T-helper 22 cell (primary cell): ENCODE measurements around the gene FSD1L.

Source experiments
- DNase-seq: peaks from one replicate; pipeline ENCODE4 v3.0.0-alpha.2; 2020; ENCODE audit warnings: low read depth

Gene FSD1L

DNA sequence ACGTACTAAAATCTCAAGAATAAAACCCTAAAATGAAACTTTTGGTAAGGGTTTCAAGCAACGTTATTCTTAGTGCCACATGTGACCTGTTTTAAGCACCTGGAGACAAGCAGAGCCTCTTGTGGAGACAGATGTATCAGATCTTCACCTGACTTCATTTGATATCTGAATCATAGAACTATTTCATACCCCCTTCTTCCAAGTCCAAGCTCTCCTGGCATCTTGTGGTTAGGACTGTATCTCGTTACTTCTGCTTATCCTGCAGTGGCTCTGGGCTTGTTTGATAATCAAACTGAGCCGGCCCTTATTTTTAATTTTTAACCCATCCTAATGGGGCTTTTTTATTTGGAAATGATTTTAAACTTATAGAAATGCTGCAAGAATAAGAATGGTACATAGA is 11.1 kb upstream of the FSD1L start:
- DNase-seq: no peak

DNA sequence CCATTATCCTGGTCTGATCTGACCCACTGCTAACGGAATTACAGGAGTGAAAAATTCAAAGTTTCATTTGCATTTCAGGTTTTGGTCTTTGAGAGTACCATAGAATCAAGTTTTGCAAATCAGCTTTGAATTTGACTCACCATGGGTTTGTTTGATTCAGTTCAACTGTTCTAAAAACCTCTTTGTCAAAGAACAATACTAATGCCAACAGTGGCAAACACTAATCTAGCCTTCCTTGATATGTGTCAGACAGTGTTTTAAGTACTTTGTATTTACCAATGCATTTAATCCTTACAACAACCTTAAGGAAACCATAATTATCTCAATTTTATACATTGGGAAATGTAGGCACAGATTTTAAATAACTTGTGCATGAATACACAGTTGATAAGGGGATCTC is 10.1 kb upstream of the FSD1L start:
- no peak for DNase-seq

DNA sequence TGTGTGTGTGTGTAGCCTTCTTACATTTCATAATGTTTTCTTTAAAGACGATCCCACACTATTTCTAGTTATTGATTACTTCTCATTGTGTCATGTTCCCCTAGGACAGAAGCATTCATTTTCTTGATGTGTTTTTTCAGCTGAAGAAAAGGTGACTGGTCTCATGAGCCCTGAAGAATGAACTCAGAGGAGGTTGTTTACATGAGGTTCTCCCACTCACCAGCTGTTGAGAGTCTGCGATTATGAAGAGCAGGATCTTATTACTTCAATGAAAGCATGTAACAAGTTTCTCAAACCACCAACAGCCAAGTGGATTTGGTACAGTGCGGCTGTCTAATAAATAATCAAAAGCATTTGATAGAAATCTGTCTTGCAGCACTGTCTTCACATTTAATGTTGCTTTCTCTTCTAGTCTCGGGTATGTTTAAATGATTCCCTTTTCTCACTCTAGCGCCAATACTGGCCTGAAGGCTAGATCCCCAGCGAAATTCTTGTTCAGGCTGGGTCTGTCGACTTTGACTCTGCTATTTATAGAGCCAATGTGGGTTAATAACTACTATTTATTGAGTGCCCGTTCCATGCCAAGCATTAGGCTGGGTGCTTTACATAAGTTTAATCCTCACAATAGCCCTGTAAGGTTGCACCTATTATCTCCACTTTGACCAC is 9.6 kb upstream of the FSD1L start:
- no peak for DNase-seq

DNA sequence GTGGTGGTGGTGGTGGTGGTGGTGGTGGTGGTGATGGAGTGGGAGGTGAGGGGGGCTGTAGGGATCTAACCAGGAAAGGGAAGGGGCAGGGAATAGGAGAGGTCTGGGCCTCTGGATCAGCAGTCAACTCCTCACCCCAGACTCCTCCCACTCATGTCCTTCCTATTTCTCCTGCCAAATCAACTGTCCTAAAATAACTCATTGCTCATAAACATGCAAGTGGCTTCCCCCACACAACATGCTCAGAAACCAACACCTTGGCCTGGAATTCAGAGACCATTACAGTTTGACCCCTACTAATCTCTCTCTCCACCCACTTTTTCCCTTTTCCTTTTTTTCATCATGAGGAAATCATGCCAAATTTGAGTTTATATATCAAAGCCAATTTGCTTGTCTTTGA is 8.4 kb upstream of the FSD1L start:
- DNase-seq: no peak

DNA sequence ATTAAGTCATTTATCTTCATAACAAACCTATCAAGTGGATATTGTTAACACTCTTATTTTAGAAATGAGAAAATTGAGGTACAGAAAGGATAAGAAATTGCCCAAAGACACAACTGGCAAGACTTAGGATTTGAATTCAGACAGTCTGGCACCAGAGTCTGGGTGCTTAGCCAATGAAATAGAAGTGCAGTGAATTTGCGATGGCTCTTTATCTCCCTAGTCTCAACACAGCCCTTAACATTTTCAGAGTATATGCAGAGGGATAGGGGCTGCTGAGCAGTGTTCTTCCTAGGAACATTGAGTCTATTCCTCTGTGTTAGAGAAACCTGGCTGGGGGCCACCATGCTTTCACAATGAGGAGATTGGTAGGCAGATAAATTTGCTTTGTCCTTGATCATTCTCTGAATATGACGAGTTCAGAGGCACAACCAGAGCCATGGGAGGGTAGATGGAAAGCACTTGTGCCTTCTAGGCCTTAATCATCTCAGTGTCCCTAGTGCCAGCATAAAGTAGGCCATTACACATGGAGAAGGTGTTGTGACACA is 6.1 kb upstream of the FSD1L start:
- DNase-seq: no peak

DNA sequence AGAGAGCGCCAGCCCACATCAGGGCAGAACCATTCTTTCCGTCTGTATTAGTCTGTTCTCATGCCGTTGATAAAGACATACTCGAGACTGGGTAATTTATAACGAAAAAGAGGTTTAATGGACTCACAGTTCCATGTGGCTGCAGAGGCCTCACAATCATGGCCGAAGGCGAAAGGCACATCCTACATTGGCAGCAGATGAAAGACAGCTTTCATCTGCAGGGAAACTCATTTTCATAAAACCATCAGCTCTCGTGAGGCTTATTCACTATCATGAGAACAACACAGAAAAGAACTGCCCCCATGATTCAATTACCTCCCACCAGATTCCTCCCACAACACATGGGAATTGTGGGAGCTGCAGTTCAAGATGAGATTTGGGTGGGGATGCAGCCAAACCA is 4.7 kb upstream of the FSD1L start:
- no peak for DNase-seq

DNA sequence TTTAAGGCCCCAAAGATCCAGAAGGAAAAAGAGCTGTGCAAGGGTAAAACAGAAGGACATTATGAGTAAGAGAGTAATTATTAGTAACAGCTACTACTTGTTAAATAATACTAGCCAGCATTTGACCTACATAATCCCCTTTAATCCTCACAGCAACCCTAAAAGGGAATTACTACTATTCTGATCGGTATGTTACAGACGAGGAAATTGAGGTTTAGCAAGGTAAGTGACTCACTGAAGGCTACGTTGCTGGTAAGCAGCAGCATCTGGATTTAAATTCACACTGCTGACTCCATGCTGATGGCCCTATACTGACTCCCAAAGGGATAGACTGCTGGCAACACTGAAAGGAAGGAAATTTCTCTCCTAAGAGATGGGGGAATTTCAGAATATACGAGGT is 3.7 kb upstream of the FSD1L start:
- DNase-seq: no peak

DNA sequence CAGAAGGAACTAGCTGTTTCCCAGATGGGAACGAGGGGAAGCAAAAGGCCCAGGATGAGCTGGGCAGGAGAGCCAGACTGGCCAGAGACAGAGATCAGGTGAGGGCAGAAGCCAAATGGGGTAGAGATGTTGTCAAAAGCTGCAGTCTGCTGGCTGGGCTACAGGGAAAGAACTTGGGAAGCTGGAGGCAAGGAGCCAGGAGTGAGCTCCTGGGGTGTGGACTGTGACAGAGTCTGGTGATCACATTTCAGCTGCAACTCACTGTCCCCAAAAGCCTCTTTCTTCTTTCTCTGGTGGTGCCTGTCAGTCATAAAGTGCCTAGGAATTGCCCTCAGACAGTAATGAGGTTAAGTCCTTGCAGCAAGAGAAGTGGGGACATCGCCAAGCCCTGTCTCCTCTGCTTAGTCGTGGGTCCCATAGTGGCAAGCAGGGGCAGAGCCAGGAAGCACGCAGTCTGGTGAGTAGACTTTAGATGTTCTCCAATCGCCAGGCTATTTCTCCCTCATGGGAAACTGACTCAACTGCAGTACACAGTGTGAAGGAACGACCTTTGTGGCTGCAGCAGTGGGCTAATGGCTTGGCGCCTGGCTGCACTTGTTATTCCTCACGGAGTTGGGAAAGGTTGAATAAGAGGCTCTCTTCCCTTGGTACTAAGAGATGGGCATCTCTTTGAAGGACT is 2.5 kb upstream of the FSD1L start:
- DNase-seq: no peak

DNA sequence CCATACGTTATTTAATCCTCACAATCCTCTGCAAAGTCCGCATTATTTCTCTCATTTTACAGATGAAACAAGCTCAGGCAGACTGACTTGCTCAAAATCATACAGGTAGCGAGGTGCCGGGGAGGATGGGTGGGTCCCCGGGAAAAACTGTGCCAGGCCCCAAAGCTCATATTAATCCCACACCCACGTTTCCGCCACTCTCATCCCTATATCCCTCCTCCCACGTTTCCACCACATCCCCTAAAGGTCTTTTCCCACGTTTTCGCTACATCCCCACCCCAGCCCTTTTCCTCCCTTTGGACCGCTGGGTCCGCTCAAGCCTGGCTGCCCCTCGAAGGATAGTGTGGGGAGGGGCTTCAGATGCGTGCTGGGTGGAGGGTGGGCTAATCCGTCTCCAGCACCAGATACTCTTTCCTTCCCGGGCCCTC is 434 bp upstream of the FSD1L start:
- DNase-seq: no peak

DNA sequence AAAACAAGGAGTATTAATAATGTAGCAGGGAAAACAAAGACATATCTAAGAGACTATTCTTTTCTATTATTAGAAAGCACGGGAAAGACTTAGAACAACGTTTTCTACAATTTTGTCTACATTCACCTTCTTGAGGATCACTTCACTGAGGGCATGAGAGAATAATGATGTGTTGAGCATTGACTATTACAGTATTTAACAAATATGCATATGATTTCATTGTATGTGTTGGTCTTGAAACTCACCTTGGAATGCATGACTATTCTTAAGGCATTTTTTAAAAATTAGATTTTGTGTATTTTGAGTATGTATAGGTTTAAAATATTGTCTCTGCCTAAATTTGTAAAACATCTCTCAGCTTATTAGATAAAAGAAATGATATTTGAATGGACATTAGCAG is 1.2 kb downstream of the FSD1L start:
- DNase-seq: no peak

DNA sequence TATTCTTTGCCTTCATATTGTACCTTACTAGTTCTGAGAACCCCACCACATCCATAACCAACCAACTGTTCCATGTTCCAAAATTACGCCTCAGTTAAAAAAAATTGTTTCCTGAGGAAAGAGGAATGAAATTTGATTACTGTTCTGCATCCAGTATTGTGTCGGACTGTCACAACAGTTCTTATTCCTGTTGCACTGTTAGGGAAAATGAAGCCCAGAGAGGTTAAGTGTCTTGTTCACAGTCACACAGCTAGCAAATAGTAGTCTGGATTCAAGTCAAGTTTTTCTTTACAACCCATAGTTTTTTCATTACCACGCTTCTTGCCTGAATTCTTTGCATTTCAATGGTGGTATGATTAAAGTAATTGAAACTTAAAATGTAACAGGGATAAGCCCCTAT is 4.4 kb downstream of the FSD1L start:
- DNase-seq: no peak

DNA sequence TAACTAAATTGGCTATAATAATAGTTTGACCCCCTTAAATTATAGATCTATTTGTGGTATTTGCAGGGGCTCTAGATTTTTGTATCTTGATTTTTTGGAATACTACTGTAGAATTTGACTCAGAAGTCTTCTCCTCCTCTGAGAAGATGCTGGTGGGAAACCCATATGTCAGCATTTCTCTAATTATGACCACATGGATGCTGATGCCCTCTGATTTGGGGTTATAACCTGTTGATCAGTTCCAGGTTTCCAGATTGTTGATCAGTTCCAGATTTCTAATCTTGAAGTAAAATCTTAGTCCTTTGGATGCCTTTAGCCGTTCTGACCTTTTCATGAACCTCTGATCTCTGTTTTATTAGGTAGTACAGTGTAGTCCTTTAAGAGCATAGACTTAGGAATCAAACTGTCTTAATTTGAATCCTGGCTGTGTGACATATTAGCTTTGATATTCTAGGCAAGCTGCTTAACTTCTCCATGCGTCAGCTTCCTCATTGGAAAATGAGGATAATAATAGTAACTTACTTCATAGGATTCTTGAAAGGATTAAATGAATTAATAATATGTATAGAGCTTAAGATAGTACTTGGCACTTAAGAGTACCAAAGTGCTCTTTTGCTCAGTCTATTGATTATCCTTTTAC is 8.1 kb downstream of the FSD1L start:
- no peak for DNase-seq

DNA sequence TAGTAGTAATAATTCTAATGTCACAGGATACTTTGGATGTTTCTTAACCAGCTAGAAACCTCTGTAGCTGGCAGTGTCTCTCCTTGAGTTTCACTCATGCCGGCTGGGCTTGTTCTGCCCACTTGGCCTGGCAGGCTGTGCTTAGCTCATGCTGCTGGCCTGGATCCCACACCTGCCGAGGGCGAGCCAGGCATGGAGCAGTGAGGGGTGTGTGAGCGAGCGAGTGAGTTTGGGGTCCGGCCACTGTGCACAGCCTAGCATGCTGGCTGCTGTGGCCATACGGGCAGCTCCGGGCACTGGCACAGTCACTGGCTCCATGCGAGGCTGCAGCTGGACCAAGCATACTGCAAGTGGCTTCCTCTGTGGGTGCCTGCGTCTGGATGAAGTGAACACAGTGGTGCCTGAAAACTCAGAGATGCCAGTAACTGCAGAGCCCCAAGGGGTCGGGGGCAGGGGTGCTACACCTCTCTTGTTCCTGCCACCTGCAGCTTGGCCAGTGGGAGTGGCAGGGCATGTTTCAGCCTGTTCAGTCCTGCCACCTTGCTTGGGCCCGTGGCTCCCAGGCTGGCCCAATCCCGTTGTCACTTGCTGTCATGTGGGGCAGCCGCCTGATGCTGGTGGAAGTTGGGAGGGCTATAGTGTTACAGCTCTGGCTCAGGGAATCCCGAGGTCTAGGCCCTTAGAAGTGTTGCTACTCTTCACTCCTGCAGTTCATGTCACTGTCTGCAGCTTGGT is 9.9 kb downstream of the FSD1L start:
- DNase-seq: no peak

DNA sequence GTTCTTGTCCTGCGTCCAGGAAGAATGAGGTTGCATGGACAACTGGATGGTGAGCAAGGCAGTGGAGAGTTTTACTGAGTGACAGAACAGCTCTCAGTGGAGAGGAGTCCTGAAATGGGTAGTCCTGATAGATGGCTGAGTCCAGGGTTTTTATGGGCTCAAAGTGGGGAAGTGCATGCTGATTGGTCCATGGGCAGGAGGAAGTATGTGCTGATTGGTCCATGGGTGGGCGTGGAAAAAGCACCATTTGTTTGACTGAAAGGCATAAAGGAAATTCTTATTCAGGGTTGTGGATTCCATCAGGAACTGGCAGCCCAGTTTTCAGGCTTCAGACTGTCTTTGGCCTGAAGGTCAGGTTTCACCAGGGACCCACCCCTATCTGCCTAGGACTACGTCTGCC is 10.6 kb downstream of the FSD1L start:
- DNase-seq: no peak

DNA sequence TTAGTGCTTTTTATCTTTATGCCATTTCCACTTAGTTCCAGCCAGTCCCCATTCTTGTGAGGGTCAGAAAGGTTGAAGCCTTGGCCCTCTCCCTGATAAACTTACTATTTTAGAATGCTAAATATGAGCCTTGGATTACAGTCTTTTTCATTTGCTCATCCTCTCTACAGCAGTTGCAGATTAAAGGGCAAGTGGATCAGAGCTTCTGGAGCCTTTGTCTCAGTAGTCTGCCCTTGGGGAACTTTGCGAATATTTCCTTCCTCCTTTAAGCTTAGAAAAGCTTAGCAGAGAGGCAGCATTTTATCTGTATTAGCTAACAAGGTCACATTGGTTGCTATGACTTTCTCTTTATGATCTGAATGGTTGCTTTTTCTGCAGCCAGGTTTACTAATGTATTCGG is 11.5 kb downstream of the FSD1L start:
- DNase-seq: no peak

DNA sequence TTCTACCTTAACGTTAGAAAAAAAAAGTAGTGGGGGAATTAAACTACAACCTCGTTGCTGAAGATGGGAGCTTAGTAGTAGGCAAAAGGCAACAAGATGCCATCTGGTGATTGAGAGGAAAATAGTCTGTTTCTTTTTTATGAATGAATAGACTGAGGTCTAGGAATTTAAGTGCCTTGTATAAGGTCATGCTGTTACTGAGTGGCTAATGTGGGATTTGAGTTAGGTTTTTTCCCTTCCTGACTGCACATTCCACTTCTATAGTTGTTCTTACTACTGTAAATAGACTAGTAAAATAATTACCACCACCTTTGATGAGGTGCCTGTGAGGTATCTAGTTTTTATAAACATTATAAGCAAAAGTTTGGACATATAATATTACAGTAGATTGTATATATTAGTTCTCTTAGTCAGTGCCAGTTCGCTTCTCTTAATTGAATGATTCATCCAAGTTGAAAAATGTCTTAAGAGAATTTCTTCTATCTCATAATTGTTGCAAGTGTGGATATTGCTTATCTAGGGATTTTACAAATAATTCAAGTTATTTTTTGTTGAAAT is 19.1 kb downstream of the FSD1L start:
- DNase-seq: no peak

DNA sequence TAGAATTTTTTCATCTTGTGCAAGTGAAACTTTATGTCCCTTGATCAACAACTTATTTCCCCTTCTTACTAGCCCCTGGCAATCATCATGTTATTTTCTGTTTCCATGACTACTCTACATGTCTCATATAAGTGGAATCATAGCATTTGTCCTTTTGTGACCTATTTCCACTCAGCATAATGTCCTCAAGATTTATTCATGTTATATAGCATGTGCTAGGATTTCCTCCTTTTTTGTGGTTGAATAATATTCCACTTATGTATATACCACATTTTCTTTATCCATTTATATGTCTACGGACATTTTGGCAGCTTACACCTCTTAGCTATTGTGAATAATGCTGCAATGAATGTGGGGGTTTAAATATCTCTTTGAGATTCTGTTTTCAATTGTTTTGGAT is 21.0 kb downstream of the FSD1L start:
- DNase-seq: no peak

DNA sequence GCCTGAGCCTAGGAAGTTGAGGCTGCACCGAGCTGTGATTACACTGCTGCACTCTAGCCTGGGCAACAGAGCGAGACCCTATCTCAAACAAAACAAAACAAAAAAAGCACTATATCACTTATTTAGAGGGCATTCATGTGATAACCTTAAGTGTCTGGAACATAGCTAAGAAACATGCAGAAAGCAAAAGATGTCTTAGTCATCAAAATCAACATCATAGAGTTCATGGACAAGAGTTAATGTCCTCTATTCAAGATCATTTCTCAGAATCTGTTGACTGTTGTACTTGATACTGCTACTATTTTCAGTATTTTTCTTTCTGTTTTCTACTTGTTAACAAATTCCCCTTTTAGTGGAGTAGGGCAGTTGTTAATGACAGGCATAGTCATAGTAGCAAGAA is 25.4 kb downstream of the FSD1L start:
- no peak for DNase-seq

DNA sequence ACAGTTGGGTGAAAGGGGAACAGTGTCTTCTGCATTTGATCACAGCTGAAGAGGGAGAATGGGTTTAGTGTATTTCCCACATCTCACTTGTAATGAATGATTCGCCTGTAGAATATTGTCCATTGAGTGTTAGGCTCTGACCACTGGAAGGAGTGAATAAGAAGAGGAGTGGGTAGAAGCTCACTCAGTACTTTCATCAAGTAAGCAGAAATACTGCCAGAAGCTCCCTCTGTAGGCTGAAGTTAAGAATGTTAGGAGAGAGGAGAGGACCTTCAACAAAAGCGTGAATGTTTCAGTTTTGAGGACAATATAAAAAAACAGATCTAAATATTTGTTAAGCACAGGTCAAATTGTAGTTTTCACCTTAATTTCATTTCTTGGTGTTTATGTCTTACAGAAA is 27.5 kb downstream of the FSD1L start:
- DNase-seq: no peak

DNA sequence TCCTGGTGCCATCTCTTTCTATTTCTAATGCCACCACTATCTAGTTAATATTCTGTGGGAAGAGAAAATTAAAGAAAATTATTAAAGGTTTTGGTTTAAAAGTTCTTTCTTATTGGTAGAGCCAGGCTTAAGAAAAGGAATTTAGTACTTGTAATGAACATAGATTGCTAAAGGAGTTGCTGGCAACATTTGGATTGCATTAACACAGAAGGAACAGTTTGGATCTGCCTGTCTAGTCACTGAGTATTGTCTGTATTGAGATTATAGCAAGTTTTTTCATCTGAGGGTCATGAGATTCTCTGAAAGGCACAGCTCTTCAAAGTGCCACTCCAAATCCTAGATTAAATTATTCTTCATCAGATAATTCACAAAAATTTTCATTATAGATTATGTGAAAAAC is 32.0 kb downstream of the FSD1L start:
- no peak for DNase-seq

DNA sequence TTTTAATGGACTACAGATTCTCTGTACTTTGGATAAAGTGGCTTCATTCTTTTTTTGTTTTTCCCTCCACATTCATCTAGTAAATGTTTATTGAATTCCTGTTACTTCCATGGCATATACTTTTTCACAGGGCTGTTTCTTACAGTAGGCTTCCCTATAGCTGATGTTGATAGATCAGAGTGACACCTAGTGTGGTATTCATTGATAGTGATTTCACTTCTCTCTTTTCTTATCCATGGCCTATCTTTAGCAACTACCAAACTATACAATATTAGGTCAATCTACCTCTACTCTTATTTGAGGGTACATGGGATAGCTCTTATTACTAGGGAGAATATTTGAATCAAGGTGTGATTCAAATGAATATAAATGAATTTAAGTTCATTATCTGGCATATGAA is 35.8 kb downstream of the FSD1L start:
- DNase-seq: no peak

DNA sequence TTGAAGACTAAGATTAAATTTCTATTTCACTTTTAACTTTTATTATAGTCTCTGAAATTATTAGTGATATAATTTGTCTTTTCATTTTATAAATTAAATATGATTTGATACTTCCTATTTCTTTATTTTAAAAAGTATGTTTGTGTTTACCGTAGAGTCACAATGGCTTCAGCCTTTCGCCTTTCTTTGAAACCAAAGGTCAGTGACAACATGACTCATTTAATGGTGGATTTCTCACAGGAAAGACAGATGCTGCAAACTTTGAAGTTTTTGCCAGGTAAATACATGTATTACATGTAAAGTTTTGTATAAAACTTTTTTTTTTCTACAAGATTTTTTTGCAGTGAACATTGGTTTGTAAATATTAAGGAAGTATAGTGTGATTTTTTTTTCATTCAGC is 36.4 kb downstream of the FSD1L start:
- no peak for DNase-seq
